ENCODE results near the gene WNT11.
"Not testable (repeated sequence)": the region's sequence is repeated elsewhere in the genome, so short reads cannot be mapped to it uniquely, and the experiment has no call there.

WNT11 gene

GRCh38 chr11:76203937-76204336, 2.4 kb downstream of the WNT11 start:
- no peak for DNase-seq (ENCODE audit: low spot score)
- TF ChIP-seq, protein P1, sequence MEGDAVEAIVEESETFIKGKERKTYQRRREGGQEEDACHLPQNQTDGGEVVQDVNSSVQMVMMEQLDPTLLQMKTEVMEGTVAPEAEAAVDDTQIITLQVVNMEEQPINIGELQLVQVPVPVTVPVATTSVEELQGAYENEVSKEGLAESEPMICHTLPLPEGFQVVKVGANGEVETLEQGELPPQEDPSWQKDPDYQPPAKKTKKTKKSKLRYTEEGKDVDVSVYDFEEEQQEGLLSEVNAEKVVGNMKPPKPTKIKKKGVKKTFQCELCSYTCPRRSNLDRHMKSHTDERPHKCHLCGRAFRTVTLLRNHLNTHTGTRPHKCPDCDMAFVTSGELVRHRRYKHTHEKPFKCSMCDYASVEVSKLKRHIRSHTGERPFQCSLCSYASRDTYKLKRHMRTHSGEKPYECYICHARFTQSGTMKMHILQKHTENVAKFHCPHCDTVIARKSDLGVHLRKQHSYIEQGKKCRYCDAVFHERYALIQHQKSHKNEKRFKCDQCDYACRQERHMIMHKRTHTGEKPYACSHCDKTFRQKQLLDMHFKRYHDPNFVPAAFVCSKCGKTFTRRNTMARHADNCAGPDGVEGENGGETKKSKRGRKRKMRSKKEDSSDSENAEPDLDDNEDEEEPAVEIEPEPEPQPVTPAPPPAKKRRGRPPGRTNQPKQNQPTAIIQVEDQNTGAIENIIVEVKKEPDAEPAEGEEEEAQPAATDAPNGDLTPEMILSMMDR (IDR thresholded peaks at IDR 0.05; ENCODE audit: extremely low read depth, missing control alignments) = no peak

GRCh38 chr11:76203131-76203925, 3.0 kb downstream of the WNT11 start:
- TF ChIP-seq, protein P1 (IDR thresholded peaks at IDR 0.05; ENCODE audit: extremely low read depth, missing control alignments) = no peak
- no peak for DNase-seq (ENCODE audit: low spot score)

- TF ChIP-seq, protein P1 (IDR thresholded peaks at IDR 0.05; ENCODE audit: extremely low read depth, missing control alignments) = no peak
- DNase-seq (ENCODE audit: low spot score) = no peak
These were observed 4.5 kb downstream of the WNT11 start for GRCh38 chr11:76201672-76202412.

DNA sequence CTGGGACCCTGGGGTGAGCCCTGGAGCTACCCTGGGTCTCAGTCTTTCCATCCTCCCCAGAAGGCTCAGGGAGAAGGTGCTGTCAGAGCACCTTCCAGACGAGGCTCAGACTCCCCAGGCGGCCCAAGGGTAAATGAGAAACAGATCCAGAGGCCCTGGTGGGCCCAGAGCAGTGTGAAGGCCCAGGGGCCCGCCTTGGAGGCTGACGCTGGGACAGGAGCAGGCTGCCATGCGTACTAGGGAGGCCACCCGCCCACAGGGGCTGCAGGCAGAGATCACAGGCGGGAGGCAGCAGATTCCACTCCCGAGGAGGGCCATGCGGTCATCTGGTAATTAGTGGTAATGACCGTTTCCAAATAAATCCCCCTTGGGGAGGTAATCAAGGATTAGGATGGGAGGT, 5.2 kb downstream of the WNT11 start:
- TF ChIP-seq, protein P1 (IDR thresholded peaks at IDR 0.05; ENCODE audit: extremely low read depth, missing control alignments) = no peak
- DNase-seq (ENCODE audit: low spot score) = no peak

DNA sequence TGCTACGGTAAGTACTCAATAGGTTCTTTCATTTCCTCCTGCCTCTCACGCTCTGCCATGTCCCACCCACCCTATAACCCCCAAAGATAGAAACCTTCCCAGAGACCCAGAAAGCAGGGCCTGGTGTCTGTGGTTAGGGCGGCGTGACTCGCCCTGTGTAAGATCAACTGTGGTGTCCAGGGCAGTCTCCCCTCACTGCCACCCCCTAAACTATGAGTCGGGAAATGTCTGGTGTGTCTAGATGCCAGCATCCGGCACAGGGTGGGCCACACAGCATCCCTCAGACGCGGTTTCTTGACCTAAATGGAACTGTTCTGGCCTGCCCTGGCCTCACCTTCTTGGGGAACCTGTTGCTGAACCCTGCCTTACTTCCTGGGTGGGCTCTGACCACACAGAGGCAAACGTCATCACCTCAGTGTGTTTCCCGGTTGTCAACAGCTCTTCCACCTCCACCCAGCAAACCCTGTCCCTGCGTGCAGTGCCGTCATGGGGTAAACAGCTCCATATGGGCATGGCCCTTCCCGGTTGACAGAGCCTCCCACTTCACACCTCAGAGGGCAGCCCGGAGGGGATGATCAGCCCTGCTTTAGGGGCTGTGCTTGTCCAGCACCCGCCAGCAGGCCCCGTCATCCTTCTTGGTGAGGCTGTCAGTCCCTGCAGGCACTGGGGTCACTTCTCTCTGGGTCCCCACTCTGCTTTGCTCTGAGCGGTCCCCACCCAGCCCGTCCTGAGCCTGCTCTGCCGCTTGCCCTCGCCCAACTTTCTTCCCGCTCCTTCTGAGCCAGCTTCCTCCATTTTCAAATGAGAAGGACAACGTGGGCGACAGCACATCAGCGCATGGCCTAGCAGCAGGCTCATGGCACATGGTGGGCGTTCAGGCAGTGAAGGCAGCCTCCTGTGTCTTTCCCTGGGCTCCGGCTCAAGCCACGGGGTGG, 6.0 kb downstream of the WNT11 start:
- no peak for DNase-seq (ENCODE audit: low spot score)
- TF ChIP-seq, protein P1 (IDR thresholded peaks at IDR 0.05; ENCODE audit: extremely low read depth, missing control alignments) = no peak

DNA sequence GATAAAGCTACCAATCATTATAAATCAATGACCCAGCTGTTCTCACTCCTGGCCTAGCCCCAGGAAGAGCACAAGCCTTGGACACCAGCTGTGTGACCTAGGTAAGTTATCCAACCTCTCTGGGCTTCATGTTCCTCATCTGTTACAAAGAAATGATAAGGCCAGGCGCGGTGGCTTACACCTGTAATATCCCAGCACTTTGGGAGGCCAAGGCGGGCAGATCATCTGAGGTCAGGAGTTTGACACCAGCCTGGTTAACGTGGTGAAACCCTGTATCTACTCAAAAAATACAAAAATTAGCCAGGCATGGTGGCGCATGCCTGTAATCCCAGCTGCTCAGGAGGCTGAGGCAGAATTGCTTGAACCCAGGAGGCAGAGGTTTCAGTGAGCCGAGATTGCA, 7.6 kb downstream of the WNT11 start:
- not testable (repeated sequence) for DNase-seq (ENCODE audit: low spot score)

- DNase-seq (ENCODE audit: low spot score) = no peak
- TF ChIP-seq, protein P1 (IDR thresholded peaks at IDR 0.05; ENCODE audit: extremely low read depth, missing control alignments) = no peak
These were observed 8.2 kb downstream of the WNT11 start for GRCh38 chr11:76197941-76198640.
